ENCODE data around the gene GRAMD4. TPM values are rescaled to one million over a fixed set of nuclear protein-coding genes. Genes with fewer than 3 reads are reported as not detected.

Gene GRAMD4
- total RNA-seq, 1 donor from 2014 or later, result 26.1 TPM

DNA sequence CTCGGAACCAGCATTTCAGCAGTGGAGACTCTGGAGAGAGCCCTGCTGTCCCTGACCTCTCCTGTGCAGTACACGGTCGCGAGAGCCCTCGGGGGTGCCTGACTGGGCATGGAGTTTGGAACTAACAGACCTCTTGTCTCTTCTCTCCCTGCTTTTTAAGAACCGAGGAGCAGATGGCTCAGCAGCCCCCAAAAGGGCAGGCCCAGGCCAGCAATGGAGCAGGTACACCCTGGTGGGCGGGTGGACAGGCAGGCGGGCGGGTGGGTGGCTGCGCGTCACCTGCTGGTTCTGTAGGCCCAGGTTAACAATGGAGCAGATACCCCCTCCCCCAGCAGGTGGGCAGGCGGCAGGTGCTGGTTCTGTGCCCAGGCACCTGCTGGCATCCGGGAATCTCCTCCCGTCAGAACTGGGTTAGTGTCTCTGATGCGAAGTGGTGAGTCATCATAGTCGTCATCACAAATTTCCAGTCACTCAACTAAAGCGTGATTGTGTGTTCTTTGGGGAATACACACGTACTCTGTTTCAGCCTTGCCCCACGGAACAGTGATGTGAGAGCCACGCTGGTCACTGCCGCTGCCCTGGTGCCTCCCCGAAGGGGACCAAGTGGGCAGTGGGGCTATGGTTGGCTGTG, 41.1 kb downstream of the GRAMD4 start:
- Histone ChIP-seq H3K36me3 (ENCODE audit: control insufficient read depth in 3 of 3, insufficient read depth in 3 of 3, low read length in 3 of 3) (peaks cover 17 to 32% (median 31%) of the 10 kb centered on the region in 3 donors), H3K9ac (ENCODE audit: low read depth in 1 of 3, low read length in 3 of 3) (no peak overlapping the region), H3K9me3 (ENCODE audit: control insufficient read depth in 3 of 3, low read length in 3 of 3) (no peaks in the 10 kb centered on the region), H3K4me1 (ENCODE audit: control insufficient read depth in 3 of 3, insufficient read depth in 3 of 3, low read length in 3 of 3) (peaks cover 19 to 29% (median 25%) of the 10 kb centered on the region in 3 donors), H3K27me3 (ENCODE audit: control insufficient read depth in 3 of 3, insufficient read depth in 3 of 3, low read length in 3 of 3) (no peaks in the 10 kb centered on the region), H3K27ac (ENCODE audit: low read depth, low read length) (no peak overlapping the region), H3K4me3 (ENCODE audit: low read length in 3 of 3) (no peak overlapping the region)

DNA sequence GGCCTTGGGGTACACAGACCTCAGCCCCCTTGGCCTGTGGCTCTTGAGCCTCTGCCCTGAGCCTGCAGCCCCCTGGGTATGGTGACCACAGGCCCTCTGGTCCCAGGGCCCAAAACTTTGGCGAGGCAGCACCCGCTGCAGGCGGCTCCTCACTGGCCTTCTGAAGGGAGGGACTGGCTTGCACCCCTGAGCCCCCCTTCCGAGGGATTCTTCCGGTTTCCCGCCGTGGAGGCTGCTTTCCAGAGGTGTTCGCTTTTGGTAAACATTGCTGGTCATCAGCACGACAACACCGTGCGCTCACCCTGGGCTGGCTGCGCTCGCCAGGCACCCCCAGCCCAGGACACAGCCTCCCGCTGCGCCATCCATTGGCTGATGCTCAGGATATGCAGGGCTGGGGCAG, 42.0 kb downstream of the GRAMD4 start:
- no peak overlapping the region for H3K9ac ChIP-seq (ENCODE audit: low read depth in 1 of 3, low read length in 3 of 3)
- H3K4me1 ChIP-seq (ENCODE audit: control insufficient read depth in 3 of 3, insufficient read depth in 3 of 3, low read length in 3 of 3), result peaks cover 15 to 29% (median 19%) of the 10 kb centered on the region in 3 donors
- no peaks in the 10 kb centered on the region for H3K9me3 ChIP-seq (ENCODE audit: control insufficient read depth in 3 of 3, low read length in 3 of 3)
- H3K4me3 ChIP-seq (ENCODE audit: low read length in 3 of 3), result no peak overlapping the region
- H3K27ac ChIP-seq (ENCODE audit: low read depth, low read length), result no peak overlapping the region
- no peaks in the 10 kb centered on the region for H3K27me3 ChIP-seq (ENCODE audit: control insufficient read depth in 3 of 3, insufficient read depth in 3 of 3, low read length in 3 of 3)
- H3K36me3 ChIP-seq (ENCODE audit: control insufficient read depth in 3 of 3, insufficient read depth in 3 of 3, low read length in 3 of 3), result peaks cover 25 to 40% (median 37%) of the 10 kb centered on the region in 3 donors

DNA sequence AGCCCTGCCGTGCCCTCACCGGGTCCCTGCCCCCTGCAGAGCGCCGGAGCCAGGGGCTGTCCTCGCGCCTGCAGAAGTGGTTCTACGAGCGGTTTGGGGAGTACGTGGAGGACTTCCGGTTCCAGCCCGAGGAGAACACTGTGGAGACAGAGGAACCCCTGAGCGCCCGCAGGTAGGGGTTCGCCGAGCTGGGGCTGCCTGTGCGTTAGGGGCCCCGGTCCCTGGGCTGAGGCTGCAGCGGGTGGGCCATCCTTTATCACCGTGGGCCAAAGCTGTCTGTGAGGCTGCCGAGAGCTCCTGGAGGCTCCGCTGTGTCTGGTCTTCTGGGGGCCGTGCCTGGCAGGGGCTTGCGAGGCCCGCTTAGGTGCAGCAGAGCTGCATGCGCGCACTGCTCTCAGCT, 42.8 kb downstream of the GRAMD4 start:
- no peak overlapping the region for H3K9ac ChIP-seq (ENCODE audit: low read depth in 1 of 3, low read length in 3 of 3)
- H3K4me3 ChIP-seq (ENCODE audit: low read length in 3 of 3), result no peak overlapping the region
- peaks cover 15 to 29% (median 19%) of the 10 kb centered on the region in 3 donors for H3K4me1 ChIP-seq (ENCODE audit: control insufficient read depth in 3 of 3, insufficient read depth in 3 of 3, low read length in 3 of 3)
- no peak overlapping the region for H3K27ac ChIP-seq (ENCODE audit: low read depth, low read length)
- H3K27me3 ChIP-seq (ENCODE audit: control insufficient read depth in 3 of 3, insufficient read depth in 3 of 3, low read length in 3 of 3), result no peaks in the 10 kb centered on the region
- H3K36me3 ChIP-seq (ENCODE audit: control insufficient read depth in 3 of 3, insufficient read depth in 3 of 3, low read length in 3 of 3), result peaks cover 31 to 45% (median 44%) of the 10 kb centered on the region in 3 donors
- H3K9me3 ChIP-seq (ENCODE audit: control insufficient read depth in 3 of 3, low read length in 3 of 3), result no peaks in the 10 kb centered on the region

DNA sequence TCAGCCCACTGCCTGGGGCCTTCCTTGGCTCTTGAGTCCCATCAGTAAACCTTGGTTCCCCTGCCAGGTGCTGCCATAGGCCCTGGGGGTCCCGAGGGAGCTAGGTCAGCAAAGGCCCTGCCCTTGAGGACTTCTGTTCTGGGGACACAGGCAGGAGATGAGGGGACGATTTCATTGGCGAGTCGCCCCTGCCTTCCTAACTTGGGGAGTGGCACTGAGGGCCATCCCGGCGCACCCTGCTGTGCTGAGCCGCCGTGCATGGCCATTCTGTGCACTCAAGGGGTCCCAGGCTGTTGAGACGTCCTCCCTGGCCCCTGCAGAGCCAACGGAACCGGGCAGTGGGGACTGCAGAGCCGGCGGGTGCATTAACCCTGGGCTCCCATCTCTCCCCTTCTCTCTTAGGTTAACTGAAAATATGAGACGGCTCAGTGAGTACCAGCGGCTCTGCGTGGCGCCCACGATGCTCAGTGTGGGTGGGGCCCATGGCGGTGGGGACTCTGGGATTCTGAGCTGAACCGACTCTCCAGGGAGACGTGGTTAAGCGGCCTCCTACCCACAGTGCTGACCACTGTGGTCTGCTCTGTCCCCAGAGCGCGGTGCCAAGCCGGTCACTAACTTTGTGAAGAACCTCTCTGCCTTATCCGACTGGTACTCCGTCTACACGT, 43.4 kb downstream of the GRAMD4 start:
- H3K9me3 ChIP-seq (ENCODE audit: control insufficient read depth in 3 of 3, low read length in 3 of 3), result no peaks in the 10 kb centered on the region
- no peak overlapping the region for H3K9ac ChIP-seq (ENCODE audit: low read depth in 1 of 3, low read length in 3 of 3)
- peaks cover 15 to 29% (median 19%) of the 10 kb centered on the region in 3 donors for H3K4me1 ChIP-seq (ENCODE audit: control insufficient read depth in 3 of 3, insufficient read depth in 3 of 3, low read length in 3 of 3)
- H3K36me3 ChIP-seq (ENCODE audit: control insufficient read depth in 3 of 3, insufficient read depth in 3 of 3, low read length in 3 of 3), result peaks cover 31 to 50% (median 47%) of the 10 kb centered on the region in 3 donors
- H3K27ac ChIP-seq (ENCODE audit: low read depth, low read length), result no peak overlapping the region
- no peaks in the 10 kb centered on the region for H3K27me3 ChIP-seq (ENCODE audit: control insufficient read depth in 3 of 3, insufficient read depth in 3 of 3, low read length in 3 of 3)
- H3K4me3 ChIP-seq (ENCODE audit: low read length in 3 of 3), result no peak overlapping the region

DNA sequence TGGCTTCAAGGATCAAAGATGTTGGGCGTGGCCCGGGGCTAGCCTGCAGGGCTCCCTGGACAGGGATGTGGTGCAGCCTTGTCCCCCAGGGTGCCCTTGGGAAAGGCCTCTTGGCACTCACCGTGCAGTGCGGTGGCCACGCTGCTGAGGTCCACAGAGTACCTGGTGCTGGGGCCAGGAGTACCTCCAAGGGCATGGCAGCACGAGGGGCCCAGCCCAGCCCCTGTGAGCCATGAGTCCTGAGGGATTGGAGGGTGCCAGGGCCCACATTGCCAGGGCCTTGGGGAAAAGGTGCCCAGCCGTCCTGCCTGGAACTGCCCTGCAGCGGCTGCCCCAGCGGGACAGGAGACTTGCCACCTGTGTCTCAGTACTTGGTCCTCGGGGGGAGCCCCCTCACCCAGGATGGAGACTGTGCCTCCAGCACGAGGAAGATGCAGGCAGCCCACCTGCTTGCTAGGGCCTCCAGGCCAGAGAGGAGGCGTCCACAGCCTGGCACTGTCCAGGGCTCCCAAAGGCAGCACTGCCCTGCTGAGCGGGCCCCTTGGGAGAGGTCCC, 44.2 kb downstream of the GRAMD4 start:
- H3K36me3 ChIP-seq (ENCODE audit: control insufficient read depth in 3 of 3, insufficient read depth in 3 of 3, low read length in 3 of 3), result peaks cover 37 to 54% (median 53%) of the 10 kb centered on the region in 3 donors
- peaks cover 14 to 24% (median 16%) of the 10 kb centered on the region in 3 donors for H3K4me1 ChIP-seq (ENCODE audit: control insufficient read depth in 3 of 3, insufficient read depth in 3 of 3, low read length in 3 of 3)
- no peak overlapping the region for H3K27ac ChIP-seq (ENCODE audit: low read depth, low read length)
- no peaks in the 10 kb centered on the region for H3K9me3 ChIP-seq (ENCODE audit: control insufficient read depth in 3 of 3, low read length in 3 of 3)
- H3K9ac ChIP-seq (ENCODE audit: low read depth in 1 of 3, low read length in 3 of 3), result no peak overlapping the region
- H3K4me3 ChIP-seq (ENCODE audit: low read length in 3 of 3), result no peak overlapping the region
- H3K27me3 ChIP-seq (ENCODE audit: control insufficient read depth in 3 of 3, insufficient read depth in 3 of 3, low read length in 3 of 3), result no peaks in the 10 kb centered on the region

DNA sequence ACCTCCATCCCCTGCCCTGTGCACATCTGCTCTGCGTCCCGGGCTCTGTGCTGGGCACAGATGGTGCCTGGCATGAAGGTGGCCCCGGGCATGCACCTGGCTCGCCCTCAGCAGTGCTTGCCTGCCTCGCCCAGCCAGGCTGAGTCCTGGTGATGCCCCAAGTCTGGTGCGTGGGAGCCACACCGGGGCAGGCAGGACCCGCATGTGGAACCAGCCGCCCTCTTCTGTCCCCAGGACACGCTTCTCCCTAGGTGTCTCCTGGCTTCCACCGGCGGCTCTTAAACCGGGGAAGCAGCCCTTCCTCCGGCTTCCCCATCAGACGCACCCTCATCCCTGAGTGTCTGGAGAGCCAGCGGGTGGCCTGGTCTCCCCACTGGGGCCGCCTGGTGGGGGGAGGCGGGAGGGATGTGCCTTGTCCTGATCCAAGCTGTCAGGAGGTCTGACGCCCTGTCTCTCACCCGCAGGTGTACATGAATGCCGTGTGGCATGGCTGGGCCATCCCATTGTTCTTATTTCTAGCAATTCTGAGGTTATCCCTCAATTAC, 45.0 kb downstream of the GRAMD4 start:
- Histone ChIP-seq H3K9me3 (ENCODE audit: control insufficient read depth in 3 of 3, low read length in 3 of 3) (no peaks in the 10 kb centered on the region), H3K9ac (ENCODE audit: low read depth in 1 of 3, low read length in 3 of 3) (no peak overlapping the region), H3K4me1 (ENCODE audit: control insufficient read depth in 3 of 3, insufficient read depth in 3 of 3, low read length in 3 of 3) (peaks cover 5 to 16% (median 8%) of the 10 kb centered on the region in 3 donors), H3K27ac (ENCODE audit: low read depth, low read length) (no peak overlapping the region), H3K27me3 (ENCODE audit: control insufficient read depth in 3 of 3, insufficient read depth in 3 of 3, low read length in 3 of 3) (no peaks in the 10 kb centered on the region), H3K4me3 (ENCODE audit: low read length in 3 of 3) (no peak overlapping the region), H3K36me3 (ENCODE audit: control insufficient read depth in 3 of 3, insufficient read depth in 3 of 3, low read length in 3 of 3) (peaks cover 41 to 56% (median 54%) of the 10 kb centered on the region in 3 donors)

DNA sequence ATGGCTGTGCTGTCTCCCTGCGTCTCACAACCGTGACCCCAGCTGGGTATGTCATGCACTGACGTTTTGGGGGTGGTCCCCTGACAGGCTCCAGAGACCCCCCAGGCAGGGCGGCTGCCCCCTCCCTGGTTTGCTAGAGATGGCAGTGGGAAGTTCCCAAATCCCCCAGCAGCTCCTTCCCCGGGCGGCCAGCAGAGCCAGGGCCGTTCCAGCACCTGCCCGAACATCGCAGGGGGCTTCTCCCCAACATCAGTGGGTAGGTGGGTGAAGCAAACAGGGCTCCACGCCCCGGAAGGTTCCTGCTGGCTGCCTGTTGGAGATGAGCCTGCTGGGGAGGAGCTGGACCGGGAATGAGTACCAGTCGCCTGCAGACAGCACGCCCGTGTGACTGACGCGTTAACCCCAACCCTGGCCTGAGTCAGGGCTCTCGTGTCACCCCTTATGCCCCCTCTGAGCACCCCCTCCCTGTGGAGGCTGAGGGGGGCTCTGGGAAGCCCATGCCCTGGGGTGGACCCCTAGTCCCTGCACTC, 45.6 kb downstream of the GRAMD4 start:
- Histone ChIP-seq H3K4me3 (ENCODE audit: low read length in 3 of 3) (no peak overlapping the region), H3K4me1 (ENCODE audit: control insufficient read depth in 3 of 3, insufficient read depth in 3 of 3, low read length in 3 of 3) (peaks cover 0 to 10% (median 2%) of the 10 kb centered on the region in 3 donors), H3K9ac (ENCODE audit: low read depth in 1 of 3, low read length in 3 of 3) (no peak overlapping the region), H3K36me3 (ENCODE audit: control insufficient read depth in 3 of 3, insufficient read depth in 3 of 3, low read length in 3 of 3) (peaks cover 45 to 57% (median 54%) of the 10 kb centered on the region in 3 donors), H3K27ac (ENCODE audit: low read depth, low read length) (no peak overlapping the region), H3K9me3 (ENCODE audit: control insufficient read depth in 3 of 3, low read length in 3 of 3) (no peaks in the 10 kb centered on the region), H3K27me3 (ENCODE audit: control insufficient read depth in 3 of 3, insufficient read depth in 3 of 3, low read length in 3 of 3) (no peaks in the 10 kb centered on the region)

DNA sequence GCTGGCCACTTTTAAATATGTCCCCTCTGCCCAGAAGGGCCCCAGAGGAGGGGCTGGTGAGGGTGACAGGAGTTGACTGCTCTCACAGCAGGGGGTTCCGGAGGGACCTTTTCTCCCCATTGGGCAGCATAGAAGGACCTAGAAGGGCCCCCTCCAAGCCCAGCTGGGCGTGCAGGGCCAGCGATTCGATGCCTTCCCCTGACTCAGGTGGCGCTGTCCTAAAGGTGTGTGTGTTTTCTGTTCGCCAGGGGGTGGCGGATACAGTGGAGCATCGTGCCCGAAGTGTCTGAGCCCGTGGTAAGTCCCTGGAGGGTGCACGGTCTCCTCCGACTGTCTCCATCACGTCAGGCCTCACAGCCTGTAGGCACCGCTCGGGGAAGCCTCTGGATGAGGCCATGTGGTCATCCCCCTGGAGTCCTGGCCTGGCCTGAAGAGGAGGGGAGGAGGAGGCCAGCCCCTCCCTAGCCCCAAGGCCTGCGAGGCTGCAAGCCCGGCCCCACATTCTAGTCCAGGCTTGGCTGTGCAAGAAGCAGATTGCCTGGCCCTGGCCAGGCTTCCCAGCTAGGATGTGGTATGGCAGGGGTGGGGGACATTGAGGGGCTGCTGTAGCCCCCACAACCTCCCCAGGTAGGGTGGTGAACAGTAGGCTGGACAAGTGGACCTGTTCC, 46.5 kb downstream of the GRAMD4 start:
- H3K4me1 ChIP-seq (ENCODE audit: control insufficient read depth in 3 of 3, insufficient read depth in 3 of 3, low read length in 3 of 3), result peaks cover 0 to under 1% (median 0%) of the 10 kb centered on the region in 3 donors
- H3K27ac ChIP-seq (ENCODE audit: low read depth, low read length), result no peak overlapping the region
- no peaks in the 10 kb centered on the region for H3K27me3 ChIP-seq (ENCODE audit: control insufficient read depth in 3 of 3, insufficient read depth in 3 of 3, low read length in 3 of 3)
- H3K9ac ChIP-seq (ENCODE audit: low read depth in 1 of 3, low read length in 3 of 3), result no peak overlapping the region
- H3K4me3 ChIP-seq (ENCODE audit: low read length in 3 of 3), result no peak overlapping the region
- H3K36me3 ChIP-seq (ENCODE audit: control insufficient read depth in 3 of 3, insufficient read depth in 3 of 3, low read length in 3 of 3), result peaks cover 47 to 60% (median 51%) of the 10 kb centered on the region in 3 donors
- no peaks in the 10 kb centered on the region for H3K9me3 ChIP-seq (ENCODE audit: control insufficient read depth in 3 of 3, low read length in 3 of 3)

DNA sequence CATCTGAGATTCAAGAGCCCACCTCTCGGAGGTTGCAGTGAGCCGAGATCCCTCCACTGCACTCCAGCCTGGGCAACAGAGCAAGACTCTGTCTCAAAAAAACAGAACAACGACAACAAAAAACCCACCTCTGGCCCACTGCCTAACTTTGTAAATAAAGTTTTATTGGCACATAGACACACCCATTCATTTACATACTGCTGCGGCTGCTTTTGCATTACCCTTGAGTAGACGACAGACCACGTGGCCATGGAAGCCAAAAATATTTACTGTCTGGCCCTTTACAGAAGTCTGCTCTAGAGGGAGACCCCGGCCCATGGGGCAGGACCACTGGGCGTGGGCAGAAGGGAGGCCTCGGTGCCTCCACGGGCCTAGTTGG, 47.0 kb downstream of the GRAMD4 start:
- H3K36me3 ChIP-seq (ENCODE audit: control insufficient read depth in 3 of 3, insufficient read depth in 3 of 3, low read length in 3 of 3), result peaks cover 47 to 57% (median 48%) of the 10 kb centered on the region in 3 donors
- no peak overlapping the region for H3K27ac ChIP-seq (ENCODE audit: low read depth, low read length)
- H3K4me3 ChIP-seq (ENCODE audit: low read length in 3 of 3), result no peak overlapping the region

More for the DNA sequence above, 47.0 kb downstream of the GRAMD4 start:
- no peaks in the 10 kb centered on the region for H3K4me1 ChIP-seq (ENCODE audit: control insufficient read depth in 3 of 3, insufficient read depth in 3 of 3, low read length in 3 of 3)
- no peaks in the 10 kb centered on the region for H3K9me3 ChIP-seq (ENCODE audit: control insufficient read depth in 3 of 3, low read length in 3 of 3)
- no peaks in the 10 kb centered on the region for H3K27me3 ChIP-seq (ENCODE audit: control insufficient read depth in 3 of 3, insufficient read depth in 3 of 3, low read length in 3 of 3)
- H3K9ac ChIP-seq (ENCODE audit: low read depth in 1 of 3, low read length in 3 of 3), result no peak overlapping the region

All from skeletal muscle tissue (tissue), 4 donors.